ENCODE measurements around the gene DDX5.

Gene DDX5

DNA sequence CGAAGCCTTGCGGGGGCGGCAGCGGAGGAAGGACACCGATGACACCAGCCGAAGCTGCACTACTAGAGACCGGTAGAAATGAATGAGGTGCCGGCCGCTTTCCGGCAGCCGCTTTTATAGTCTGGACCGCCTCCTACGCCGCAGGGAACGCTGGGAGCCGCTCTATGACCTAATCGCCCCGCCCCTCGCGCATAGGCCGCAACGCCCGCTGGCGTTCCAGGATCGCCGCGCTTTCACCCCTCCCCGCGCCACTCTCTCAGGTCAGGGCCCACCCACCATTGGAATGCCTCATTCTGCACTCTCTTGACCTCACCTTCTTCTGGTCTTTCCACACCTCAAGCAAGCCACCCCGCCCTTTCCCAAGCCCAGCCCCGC lies at the start of gene DDX5:
DDX5 (minus strand) TSS at position 89 of the 375 bp plus-strand sequence. CDS start 170 bp downstream, outside the sequence.
- peak within 1 kb of the TSS; percentile 97 for H3K27ac ChIP-seq
- peak; percentile 98 for DNase-seq (ENCODE audit: low read depth, low spot score)

DNA sequence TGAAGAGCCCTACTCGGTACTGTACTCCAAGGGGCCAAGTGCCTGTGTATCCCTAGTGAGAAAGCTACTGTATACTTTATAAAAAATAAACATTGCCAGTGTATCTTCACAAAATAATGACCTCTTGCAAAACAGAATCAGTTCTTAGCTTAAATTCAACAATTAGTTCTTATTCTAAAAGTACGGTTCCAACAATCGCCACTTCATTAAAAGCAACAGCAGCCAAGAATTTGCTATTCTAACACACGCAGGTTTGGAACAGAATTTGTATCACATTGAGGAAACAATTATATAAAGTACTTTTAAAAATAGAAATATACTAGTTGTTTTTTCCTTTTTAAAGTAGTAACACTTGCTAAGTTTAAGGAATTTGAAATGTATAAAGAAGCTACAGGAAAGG lies 49.2 kb upstream of the DDX5 start:
- no peak overlapping the region for H3K27ac ChIP-seq
- no peak for DNase-seq (ENCODE audit: low read depth, low spot score)

DNA sequence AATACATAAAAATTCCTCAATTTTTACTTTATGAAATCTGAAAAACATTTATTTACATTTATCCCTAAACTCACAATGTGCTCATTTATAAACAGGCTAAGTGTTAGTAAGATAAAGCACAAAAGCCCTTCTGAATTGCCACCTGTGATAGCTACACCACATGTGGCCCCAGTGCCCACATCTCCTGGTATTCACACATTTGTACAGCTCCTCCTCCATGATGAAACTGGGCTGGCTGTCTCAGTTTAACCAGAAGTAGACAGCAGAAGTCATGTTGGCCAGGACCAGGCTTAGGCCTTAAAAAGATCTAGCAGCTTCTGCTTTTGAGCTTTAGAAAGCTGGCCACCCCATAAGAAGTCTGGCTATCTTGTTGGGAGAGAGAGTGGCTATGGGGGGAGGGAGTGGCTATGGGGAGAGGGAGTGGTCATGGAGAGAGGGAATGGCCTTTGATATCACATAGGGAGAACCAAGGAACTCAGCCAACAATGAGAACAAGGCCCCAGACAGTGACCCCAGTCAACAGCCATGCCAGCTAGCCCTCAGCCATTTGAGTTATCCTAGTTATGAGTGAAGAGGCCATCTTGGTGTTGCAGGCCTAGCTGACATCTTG lies 48.0 kb upstream of the DDX5 start:
- H3K27ac ChIP-seq = no peak overlapping the region
- no peak for DNase-seq (ENCODE audit: low read depth, low spot score)

DNA sequence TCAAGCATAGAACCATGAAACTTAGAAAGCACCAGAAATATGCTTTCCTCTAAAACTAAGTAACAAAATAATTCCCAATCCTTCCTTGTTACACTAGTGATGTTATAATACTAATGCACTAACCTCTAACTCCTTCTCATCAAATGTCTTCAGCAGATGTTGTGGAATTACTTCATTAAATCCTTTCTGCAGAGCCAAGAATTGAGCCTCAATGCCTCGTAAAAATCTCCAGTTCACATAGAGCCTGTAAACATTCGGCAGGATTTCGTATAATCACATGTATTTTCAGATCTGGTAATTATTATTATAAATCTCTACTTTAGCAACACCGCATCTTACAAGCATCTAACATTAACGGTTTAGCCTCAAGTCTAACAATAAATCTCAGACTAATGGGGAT lies 45.4 kb upstream of the DDX5 start:
- no peak overlapping the region for H3K27ac ChIP-seq

DNA sequence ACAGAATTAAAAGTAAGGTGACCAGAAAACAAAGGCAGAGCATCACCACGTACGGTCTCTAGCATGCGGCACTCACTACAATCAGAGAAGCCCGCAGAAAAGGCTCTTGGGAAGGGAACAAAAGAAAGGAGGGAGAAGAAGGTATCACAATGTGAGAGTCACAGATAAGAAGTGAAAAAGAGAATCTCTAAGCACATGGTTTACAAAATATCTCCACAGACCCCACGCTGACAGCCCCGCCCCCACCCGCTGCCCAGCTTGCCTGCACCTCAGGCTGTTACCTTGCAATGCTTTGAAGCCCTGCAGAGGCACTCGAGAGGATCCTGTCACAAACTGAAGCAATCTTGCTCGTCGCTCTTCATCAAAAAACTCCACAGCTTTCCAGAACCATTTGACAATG lies 41.2 kb upstream of the DDX5 start:
- DNase-seq (ENCODE audit: low read depth, low spot score) = no peak
- H3K27ac ChIP-seq = no peak overlapping the region

More for the DNA sequence above, 45.4 kb upstream of the DDX5 start:
- DNase-seq (ENCODE audit: low read depth, low spot score) = no peak

DNA sequence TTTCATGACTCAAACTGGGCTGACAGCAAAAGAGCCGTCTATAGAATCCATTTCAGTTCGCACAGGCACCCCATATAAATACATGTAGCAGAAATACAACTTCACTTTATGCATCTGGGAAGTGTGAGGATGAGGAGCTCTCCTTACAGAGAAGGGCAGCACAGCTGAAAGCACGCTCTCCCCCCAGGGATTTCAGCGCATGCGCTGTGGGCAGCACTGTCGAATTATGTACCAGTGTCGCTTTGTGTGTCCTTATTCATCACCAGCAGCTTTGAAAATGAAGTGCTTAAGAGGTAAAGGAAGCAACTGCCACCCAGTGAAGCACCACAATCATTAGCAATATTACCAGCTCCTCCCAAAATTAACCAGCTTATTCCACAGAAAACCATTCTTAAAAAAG lies 40.6 kb upstream of the DDX5 start:
- no peak overlapping the region for H3K27ac ChIP-seq
- no peak for DNase-seq (ENCODE audit: low read depth, low spot score)

DNA sequence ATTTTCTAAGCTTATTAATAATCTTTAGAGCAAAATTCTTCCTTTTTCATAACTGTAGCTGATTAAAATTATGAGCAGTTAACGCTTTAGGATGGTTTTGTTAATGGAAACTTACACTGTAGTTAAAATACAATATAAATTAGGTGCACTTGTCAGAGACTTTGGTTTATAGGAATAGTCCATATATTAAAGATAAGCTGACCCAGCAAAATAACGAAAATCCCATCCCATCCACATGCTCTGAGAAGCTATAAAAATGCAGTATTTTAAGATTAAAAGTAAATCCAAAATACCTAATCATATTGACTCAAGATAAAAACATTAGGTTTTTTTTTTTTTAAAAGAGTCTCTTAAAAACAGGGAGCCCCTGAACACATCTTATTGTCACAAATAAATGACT lies 38.7 kb upstream of the DDX5 start:
- DNase-seq (ENCODE audit: low read depth, low spot score) = no peak
- H3K27ac ChIP-seq = no peak overlapping the region

DNA sequence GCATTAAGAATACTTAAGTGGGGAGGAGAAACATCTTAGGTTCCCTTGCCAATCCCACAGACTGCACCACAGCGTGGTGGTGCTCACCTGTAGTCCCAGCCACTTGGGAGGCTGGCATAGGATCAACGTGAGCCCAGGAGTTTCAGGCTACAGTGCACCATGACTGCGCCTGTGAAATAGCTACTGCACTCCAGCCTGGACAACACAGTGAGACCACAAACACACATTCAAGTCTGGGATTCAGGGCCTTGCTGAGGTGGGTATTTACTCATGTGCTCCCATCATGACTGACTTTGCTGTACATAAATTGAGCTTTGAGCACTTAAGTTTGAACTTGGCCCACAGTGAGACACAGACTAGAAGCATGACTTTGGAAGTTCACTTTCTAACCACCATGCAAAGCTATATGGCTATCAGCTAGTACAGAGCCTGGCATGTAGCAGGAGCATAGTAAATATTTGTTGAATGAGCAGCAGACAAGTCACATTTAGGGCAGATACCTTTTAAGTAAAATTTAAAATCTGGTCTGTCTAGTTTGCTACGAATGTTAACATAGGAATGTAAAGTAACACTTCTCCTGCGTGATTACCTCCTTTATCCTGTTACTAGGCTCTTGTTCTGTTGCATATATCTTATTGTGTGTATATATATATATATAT lies 34.2 kb upstream of the DDX5 start:
- peak overlapping the region; percentile 5 for H3K27ac ChIP-seq
- DNase-seq (ENCODE audit: low read depth, low spot score) = no peak

DNA sequence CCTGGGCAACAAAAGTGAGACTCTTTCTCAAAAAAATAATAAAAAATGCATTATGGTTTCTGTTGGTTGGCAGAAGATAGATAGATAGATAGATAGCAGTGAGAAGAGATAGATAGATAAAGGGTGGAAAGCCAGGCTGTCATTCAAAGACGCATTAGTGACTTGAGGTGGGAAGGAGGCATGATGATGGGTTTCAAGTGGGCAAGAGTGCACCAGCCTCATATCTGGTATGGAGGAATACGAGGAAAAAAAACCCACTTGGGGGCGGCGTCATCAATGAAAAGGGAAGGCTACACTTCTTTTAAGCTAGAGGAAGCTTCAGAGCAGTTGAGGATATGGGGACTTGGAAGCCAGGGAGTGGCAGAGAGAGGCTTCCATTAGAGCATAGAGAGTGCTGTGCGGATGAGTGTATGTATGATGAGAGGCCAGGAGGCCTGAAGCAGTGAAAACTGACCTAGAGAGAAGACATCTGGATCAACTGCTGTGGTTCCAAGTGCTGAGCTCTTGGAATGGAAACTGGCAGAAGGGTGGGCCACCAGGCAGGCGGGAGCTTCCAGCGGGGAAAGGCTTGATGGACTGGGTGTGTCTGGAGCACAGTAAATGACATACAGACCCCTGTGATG lies 32.5 kb upstream of the DDX5 start:
- no peak overlapping the region for H3K27ac ChIP-seq
- no peak for DNase-seq (ENCODE audit: low read depth, low spot score)

DNA sequence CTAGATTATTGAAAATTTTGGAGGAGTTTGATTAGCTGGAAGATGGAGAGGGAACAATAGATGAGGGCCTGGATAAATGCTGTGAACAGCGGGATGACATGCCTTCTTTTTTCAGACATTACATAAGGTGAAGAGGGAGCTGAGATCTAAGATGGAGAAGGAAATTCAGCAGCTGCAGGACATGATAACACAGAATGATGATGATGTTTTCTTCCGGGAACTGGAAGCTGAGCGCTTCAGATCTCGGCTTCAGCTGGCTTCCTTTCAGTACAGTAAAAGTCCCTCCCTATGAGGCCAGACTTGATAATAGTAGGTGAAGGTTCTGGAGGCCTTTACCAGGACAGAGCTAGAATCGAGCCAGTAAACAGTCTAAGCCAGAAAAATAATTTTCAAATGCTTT lies 31.4 kb upstream of the DDX5 start:
- no peak overlapping the region for H3K27ac ChIP-seq
- no peak for DNase-seq (ENCODE audit: low read depth, low spot score)

DNA sequence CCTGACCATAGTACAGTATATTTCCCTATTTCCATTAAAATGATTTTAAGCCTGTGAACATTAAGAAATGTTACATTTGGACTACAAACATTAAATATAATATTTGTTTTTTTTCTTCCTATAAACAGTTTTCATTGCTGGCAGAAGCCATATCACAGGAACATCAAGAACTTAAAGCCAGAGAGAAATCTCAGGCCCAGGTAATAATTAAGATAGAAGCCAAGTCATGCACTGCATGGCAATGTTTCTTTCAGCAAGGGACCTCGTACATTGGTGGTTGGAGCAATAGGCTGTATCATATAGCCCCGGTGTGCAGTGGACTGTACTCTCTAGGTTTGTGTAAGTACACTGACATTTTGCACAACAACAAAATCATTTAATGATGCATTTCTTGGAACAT lies 30.8 kb upstream of the DDX5 start:
- no peak overlapping the region for H3K27ac ChIP-seq
- DNase-seq (ENCODE audit: low read depth, low spot score) = no peak

DNA sequence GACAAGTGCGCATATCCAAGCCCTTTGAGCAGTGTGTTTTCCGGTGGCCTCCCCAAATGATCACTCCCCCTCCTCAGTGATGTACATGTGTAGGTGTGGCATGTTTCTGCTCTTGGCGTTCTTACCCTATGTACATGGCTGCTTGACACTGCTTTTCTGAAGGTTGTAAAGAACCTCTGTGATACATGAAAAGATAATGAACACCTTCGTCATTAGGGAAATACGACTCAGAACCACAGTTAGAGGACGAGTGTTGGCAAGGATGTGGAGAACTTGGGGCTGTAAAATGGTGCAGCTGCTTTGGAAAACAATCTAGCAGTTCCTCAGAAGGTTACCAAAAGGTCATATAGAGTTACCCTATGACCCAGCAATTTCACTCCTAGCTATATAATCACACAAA lies 29.3 kb upstream of the DDX5 start:
- no peak for DNase-seq (ENCODE audit: low read depth, low spot score)
- H3K27ac ChIP-seq = no peak overlapping the region

DNA sequence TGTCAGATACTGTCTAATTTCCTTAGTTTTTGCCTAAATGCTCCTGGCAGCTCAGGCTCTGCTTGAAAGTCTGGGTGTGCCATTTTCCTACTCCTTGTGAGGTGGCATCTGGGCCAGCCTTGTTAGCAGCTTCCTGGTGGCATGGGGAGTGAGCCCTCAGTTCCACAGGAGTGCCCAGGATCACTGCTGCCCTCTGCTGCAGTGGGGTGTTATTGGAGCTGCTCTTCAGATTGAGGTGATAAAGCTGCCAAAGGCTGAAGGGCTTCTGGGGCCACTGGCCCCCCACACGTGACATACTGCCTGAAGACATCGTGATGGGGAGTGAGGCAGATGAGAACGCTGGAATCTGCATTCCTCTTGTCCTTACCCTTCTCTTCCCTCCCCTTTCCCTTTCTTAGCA lies 28.1 kb upstream of the DDX5 start:
- H3K27ac ChIP-seq = no peak overlapping the region
- no peak for DNase-seq (ENCODE audit: low read depth, low spot score)

DNA sequence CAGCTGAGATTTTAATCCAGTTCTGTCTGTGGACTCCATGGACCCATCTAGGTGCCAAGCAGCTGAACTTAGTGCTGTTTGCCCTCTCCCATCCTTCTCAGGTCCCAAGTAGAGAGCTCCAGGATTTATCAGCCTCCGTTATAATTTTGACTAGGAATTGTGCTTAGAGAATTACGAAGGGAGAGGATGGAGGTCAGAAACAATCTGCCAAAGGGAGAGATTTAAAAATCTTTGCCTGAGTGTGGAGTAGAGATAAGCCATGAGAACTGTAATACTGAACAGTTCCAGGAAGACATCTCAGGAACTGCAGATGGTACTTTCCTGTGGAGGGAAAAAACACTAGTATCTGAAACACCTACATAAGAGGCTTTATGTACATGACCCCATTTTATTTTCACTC lies 27.7 kb upstream of the DDX5 start:
- DNase-seq (ENCODE audit: low read depth, low spot score) = no peak
- no peak overlapping the region for H3K27ac ChIP-seq

DNA sequence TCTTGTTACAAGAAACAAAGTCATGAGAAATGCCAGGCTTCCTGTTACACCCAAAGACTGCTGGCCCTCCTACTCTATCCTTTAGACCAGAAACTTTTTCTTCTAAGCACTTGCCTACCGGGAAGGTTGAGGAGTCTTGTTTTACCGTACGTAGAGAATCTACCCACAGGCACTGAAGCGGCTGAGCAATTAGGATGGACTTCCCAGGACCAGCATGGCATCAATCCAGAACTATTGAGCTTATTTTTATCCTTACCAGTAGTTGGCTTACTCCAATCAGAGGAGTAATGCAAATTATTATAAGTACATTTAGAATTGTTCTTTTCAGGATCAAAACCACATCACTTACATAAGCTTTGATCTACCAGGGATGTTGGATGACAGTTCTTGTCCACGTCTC lies 26.3 kb upstream of the DDX5 start:
- no peak overlapping the region for H3K27ac ChIP-seq
- DNase-seq (ENCODE audit: low read depth, low spot score) = no peak

DNA sequence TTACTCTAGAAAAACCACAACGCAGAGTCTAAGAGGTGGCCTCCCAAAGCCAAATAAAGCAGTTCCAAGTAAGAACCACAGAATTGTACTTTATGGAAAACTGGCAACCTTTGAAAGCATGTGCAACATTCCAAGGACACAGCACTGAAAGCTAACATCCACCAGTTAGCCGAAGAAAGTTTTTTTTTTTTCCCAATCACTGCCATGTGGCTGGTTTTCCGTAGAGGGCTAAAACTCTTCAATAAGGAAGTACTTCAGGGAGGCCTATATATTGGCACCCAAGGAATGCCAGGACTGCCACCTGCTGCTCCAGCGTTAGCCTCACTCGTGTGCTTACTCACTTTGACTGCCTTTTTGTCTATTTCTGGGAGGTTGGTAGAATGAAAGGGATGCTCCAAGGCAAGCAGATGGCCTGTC lies 25.9 kb upstream of the DDX5 start:
- no peak overlapping the region for H3K27ac ChIP-seq
- no peak for DNase-seq (ENCODE audit: low read depth, low spot score)

DNA sequence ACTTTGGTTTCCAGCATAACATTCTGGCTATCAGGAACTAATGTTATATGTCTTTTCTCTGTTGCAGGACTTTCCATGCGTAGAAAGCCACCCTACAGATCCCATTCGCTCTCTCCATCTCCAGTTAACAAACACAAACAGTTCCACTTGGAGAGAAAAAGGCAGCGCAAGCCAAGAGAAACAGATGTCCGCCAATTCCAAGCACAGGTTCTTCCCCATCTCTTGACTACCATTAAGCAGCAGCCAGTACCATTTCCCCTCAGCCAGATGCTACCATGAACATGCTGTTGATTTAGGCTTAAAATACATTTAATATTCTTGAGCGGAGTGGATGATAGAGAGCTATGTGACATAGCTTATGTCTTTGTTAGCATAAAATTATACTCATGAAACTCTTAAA lies 23.1 kb upstream of the DDX5 start:
- DNase-seq (ENCODE audit: low read depth, low spot score) = no peak
- H3K27ac ChIP-seq = no peak overlapping the region

DNA sequence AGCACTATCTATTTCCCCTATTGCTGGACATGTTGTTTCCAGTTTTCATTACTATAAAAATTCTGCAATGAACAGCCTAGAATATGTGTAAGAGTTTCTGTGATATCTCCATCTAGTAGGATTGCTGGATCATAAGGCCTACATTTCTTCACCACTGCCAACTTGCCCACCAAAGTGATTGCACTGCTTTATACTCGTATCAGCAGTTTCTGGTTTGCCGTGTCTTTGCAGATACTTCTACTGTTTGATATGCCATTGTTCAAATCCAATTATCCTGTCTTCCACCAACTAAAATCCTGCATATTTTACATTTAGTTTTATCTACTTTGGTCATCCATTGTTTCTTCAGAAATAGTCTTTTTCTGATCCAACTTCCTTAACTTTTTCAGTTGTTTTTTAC lies 21.8 kb upstream of the DDX5 start:
- no peak for DNase-seq (ENCODE audit: low read depth, low spot score)
- H3K27ac ChIP-seq = no peak overlapping the region

DNA sequence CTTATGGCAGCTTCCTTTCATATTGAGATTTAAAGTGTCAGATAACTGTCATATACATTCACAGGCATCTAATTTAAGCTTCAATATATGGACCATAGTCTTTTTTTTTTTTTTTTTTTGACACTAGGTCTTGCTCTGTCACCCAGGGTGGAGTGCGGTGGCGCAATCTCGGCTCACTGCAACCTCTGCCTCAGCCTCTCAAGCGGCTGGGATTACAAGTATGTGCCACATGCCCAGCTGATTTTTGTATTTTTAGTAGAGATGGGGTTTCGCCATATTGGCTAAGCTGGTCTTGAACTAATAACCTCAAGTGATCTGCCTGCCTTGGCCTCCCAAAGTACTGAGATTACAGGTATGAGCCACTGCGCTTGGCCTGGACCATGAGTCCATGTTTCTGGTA lies 14.3 kb upstream of the DDX5 start:
- DNase-seq (ENCODE audit: low read depth, low spot score) = no peak
- no peak overlapping the region for H3K27ac ChIP-seq

DNA sequence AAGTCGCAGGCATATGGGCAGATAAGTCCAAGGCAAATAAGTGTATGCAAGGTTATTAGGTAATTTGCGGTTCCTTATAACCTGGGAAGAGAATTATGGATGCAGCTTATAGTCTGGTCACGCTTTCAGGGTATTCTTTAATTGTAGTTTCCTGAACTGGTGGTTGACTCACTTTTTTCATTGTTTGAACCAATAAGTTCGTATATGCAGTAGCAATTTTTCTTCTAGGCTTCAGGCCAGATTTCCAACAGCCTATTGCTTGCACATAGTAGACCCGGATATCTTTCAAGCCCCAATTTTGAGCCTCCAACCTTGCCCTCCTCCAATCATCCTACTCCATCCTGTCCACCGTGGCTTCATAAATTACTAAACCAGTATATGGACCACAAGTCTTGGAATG lies 13.5 kb upstream of the DDX5 start:
- no peak for DNase-seq (ENCODE audit: low read depth, low spot score)

DNA sequence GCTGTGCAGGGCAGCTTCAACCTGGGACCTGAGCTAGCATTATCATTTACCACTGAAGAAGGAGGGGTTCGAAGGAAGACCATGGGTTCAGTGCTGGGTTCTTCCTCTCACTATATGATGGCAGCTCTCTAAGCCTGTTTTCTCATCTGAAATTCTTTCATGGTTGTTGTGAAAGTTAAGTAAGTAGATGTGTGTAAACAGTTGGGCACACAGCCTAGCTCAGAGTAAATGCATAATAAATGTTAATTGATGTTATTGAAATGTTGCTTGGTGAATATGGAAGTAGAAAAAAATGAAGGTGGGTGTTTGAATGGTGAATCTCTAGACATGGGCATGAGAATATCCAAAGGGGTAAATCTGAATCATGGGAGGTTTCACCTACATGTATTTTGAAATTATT lies 9.7 kb upstream of the DDX5 start:
- no peak for DNase-seq (ENCODE audit: low read depth, low spot score)
- no peak overlapping the region for H3K27ac ChIP-seq

More for the DNA sequence above, 13.5 kb upstream of the DDX5 start:
- H3K27ac ChIP-seq = no peak overlapping the region

DNA sequence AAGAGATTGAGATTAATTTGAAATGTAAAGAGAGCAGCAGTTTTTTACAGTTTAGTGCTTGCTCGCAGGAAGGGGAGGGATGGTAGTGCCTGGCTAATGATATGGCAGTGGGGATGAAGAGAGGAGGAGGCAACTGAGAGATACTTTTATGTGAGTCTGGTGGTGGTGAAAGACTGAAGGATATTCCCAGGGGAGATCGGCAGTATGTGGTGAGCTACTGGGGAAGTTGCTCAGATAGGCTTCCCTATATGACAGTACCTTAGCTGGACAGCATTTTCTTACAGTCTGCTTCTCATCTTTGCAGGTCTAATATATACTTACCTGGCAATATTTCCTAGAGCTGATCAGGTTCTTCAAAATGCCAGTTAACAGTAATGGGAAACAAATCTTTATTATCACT lies 9.3 kb upstream of the DDX5 start:
- H3K27ac ChIP-seq = no peak overlapping the region
- no peak for DNase-seq (ENCODE audit: low read depth, low spot score)
